ENCODE results near the gene TRAPPC2B.
"Not testable (repeated sequence)": the region's sequence is repeated elsewhere in the genome, so short reads cannot be mapped to it uniquely, and the experiment has no call there.

TRAPPC2B gene

DNA sequence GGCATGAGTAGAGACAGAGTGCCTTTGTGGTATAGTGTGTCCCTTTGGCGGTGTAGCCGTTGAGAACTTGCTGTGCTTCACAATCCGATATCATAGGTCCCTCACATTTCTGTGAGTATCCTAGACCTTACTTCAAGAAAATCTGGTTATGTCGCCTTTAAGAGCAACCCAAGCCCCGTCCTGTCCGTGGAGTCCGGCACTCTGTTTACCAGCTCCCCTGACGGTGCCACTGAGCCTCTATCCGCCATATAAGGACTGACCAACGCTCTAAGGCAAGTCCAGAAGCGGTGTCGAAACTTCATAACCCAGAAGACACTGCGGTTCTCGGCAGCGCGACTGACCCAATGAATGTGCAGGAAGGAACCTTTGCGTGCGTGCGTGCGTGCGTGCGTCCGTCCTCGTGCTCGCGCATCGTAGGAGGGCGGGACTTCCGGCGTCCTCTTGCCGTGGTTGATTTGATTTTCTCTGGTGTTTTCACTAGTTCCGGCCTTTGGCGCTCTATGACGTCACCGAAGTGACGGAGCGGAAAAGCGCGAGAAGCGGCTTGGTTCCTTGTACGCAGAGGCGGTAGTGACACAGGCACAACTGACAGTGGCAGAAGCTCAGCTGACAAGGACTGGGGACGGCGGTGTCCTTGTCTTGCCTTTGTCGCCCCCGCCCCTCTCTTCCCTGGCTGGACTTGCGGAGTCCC, at the start of gene TRAPPC2B, which contains the start of gene ZNF547:
TRAPPC2B (plus strand) TSS at position 555 of the 691 bp plus-strand sequence. CDS start 1,283 bp downstream, outside the sequence.
ZNF547 (plus strand) TSS at position 555 of the 691 bp plus-strand sequence. CDS start 5,005 bp downstream, outside the sequence.
- peak; percentile 99 for DNase-seq

DNA sequence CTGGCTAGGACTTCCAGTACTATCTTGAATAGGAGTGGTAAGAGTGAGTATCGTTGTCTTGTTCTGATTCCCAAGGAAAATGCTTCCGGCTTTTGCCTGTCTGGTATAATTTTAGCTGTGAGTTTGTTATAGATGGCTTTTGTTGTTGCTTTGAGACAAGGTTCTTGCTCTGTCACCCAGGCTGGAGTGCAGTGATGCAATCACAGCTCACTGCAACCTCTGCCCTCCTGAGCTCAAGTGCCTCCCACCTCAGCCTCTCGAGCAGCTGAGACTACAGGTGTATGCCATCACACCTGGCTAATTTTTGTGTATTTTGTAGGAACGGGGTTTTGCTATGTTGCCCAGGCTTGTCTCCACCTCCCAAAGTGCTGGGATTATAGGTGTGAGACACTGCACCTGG, 49.2 kb upstream of the TRAPPC2B start:
- DNase-seq, result no peak

DNA sequence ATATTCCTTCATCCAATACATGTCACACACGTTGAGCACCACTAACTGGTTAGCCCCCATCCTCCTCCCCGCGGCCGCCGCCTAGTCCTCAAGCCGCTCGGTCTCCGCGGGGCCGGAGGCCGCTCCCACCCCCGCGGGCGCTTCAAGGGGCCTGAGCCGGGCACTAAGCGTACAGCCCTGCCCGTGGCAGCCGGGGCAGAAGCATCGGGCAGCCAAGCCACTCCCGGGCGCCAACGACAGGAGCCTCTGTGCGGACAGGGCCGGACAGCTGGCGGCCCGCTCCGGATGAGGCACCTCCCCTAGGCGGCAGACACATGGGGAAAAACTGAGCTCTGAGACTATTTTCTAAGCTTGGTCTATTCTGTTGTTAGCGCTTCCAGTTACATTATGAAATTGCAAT, 45.8 kb upstream of the TRAPPC2B start:
- no peak for DNase-seq

DNA sequence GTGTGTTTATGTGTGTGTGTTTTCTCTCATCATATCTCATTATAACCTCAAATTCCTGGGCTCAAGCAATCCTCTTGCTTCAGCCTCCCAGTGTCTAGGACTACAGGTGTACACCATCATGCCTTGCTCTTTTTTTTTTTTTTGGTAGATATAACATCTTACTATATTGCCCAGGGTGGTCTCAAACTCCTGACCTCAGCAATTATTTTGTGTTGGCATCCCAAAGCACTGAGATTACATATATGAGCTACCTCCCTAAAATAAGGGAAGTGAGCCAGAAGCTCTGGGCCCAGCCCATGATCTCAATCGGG, 43.5 kb upstream of the TRAPPC2B start:
- DNase-seq, result no peak

DNA sequence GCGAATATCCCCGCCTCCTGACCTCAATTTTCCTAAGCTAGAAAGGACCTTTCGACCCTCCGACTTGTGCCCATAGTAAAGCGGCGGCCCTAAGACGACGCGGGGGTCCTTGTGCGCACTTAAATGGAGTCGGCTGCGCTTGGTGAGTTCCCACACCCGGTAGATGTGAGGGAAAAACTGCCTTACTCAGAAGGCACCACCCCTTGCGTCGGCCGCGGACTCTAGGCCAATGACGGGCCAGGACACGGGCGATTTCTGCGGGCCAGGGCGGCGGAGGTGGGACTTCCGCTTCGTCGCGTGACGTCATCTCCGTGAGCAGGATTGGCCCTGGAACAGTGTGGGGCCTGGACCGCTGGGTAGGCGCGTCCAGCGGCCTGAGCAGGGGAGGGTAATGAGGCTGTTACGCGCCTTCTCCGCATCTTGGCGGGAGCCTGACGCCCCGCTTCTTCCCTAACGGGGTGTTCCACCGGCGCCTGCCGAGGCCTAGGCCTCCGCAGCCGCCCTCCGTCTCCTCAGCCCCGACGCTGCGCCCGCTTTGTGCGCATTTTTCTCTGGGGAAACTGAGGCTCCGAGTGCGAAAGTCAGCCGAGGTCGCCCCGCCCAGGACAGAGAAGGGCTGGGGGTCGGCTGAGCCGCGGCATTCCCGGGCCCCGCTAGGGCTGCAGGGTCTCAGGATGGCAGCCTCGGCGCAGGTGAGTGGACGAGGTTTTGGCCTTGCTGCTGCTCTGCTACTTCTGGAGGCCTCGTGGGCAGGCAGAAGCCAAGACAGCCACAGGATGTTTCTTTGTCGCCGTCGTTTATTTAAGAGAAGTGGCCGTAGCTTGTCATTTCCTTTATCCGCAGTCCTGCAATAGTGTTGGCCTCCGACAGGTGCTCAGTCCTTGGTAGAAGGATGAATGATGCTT, 42.9 kb upstream of the TRAPPC2B start, which contains the start of gene ZNF543:
ZNF543 (plus strand) TSS at position 293 of the 905 bp plus-strand sequence; CDS start at position 675, 382 bp downstream.
- DNase-seq, result peak; percentile 98

DNA sequence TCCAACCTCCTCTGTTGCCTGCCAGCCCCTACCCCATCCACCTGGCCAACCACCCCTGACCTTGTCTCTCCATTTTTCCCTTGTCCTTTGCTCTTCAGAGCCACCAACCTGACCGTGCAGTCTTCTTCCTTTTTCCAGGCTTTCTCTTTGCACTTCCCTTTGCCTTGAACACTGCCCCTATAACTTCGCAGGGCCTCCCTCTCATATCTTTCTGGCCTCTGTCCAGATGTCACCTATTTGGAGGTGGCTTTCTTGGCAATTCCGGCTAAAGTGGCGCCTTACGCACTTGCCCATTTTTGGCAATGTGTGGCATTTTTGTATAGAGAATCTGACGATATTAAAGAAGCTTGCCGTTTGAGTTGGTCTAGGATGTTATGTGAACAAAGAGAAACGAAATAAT, 42.2 kb upstream of the TRAPPC2B start:
- DNase-seq, result no peak

DNA sequence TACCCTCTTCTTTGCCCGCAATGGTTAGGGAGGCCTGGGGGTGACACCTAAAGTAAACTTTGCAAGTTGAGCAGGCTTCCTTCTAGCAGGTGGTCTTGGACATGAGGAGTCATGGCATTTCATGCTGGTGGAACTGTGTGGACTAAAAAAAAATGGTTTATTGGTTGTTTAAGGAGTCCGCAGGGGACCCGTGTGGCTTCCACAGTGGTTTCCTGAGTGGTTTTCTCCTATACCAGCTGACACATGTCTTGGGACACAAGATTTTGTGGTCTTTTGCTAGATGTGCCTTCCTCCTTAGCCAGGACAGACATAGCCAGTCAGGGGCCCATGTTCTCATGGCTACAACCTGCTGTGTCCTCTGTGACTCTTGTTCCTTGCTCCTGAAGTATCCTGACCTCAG, 41.6 kb upstream of the TRAPPC2B start:
- no peak for DNase-seq

DNA sequence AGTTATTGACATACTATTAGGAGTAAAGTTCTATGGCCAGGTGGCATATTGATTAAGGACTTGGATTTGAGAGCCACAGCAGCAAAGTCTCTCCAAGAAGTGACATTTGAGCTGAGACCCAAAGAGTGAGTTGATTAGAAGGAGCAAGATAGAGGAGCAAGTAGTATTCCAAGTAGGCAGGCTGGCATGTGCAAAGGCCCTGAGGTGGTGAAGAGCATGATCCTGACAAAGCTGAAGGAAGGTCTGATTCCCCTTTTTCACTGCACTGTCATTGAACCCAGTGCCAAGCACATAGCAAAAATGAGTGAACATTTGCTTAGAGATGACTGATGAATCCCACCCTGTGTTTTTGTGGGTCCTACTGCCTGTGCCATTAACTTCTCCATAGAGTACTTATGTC, 38.4 kb upstream of the TRAPPC2B start:
- no peak for DNase-seq

DNA sequence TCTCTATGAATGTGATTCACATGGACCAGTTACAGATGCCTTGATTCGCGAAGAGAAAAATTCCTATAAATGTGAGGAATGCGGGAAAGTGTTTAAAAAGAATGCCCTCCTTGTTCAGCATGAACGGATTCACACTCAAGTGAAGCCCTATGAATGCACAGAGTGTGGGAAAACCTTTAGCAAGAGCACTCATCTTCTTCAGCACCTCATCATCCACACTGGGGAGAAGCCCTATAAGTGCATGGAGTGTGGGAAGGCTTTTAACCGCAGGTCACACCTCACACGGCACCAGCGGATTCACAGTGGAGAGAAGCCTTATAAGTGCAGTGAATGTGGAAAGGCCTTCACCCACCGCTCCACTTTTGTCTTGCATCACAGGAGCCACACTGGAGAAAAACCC, 35.4 kb upstream of the TRAPPC2B start:
- no peak for DNase-seq

DNA sequence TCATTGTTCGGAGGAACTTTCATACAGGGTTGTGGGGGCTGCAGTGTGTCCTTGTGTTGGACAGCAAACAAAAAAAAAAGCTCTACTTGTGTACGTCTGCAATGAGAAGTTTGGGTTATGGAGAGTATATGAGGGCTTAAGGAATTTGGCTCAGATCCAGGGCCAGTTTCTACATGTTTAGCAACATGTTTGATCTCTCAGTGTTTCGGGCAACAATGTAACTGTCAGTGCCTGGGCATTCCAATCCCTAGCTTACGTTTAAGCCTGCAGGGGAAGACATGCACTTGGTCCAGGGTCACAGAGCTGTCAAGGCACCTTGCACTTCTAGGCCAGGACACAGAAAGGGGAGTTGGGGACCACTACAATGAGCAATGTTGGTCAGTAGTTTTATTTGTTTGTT, 29.2 kb upstream of the TRAPPC2B start:
- no peak for DNase-seq

DNA sequence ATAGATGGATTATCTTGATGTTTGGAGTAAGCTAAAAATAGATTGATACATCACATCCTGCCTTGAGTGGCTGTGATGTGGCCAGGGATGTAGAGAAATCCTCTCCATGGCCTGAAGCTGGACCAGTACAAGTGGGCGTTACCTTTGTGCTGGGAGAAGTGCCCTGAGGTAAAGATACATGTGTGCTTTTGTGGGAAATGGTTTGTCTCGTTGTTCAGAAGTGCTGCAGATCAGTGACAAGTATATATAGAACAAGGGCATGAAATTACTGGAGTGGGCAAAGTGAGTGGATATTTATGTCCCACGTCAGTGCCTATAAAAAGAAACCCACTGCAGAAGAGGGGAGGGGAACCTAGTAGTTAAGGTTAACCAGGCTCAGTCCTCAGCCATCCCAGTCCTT, 24.5 kb upstream of the TRAPPC2B start:
- DNase-seq, result no peak

DNA sequence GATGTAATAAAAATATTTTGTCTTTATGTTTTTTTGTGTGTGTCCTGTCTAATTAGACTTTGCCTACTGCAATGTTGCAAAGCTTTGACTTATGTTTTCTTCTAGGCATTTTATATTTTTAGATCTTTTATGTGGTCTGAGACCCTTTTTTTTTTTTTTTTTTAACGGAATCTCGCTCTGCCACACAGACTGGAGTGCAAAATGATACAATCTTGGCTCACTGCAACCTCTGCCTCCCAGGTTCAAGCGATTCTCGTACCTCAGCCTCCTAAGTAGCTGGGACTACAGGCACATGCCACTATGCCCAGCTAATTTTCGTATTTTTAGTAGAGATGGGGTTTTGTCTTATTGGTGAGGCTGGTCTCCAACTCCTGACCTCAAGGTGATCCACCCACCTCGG, 20.8 kb upstream of the TRAPPC2B start:
- DNase-seq, result no peak

DNA sequence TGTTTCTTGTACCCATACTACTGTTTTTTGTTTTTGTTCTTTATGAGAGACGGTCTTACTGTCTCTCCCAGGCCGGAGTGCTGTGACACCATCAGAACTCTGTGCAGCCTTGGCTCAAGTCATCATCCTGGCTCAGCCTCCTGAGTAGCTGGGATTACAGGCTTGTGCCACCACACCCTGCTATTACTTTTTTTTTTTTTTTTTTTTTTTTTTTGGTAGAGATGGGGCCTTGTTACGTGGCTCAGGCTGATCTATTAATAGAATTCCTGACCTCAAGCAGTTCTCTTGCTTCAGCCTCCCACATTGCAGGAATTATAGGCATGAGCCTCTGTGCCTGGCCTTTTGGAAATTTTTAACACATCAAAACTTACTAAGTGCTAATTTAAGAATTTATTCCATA, 15.2 kb upstream of the TRAPPC2B start:
- no peak for DNase-seq

DNA sequence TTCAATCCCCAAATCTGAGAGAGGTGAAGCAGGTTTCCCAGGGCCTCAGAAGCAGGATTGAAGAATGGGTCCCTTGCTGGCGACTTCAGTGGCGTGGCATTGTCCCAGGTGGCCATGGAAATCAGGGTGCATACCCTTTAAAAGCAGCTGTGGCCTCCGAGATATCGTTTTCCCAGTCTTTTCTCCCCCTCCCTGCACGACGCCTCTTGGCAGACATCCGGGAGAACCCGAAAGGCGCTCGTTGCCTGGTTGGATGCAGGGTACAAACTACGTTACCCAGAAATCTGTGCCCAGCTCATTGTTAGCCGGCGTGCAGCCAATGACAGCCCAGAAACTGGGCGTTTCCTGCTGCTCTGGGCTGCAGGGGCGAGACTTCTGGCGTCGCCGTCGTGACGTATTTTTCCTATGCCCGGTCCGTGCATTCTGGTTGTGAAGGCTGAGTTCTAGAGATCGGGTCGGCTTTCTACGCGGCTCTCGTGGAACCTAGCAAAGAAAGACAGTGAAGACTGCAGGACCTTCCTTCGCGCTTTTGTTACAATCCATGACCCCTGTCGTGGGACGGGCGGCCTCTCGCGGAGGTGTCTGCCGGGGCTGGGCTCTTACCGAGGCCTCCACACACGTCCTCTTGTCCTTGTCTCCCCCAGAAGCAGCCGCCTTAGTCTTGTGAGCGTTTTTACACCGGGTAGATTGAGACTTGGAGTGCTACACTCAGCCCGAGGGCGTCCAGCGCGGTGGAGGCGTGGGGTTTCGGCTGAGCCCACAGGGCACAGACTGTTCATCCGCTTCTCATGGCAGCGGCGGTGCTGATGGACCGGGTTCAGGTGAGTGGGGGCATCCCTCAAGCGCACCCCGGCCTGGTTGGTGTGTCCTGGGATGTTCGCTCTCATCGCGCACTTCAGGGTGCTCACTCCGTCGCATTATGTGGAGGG, 12.2 kb upstream of the TRAPPC2B start, which contains the start of gene ZNF304:
ZNF304 (plus strand) TSS at position 395 of the 929 bp plus-strand sequence; CDS start at position 789, 394 bp downstream.
- peak; percentile 92 for DNase-seq

DNA sequence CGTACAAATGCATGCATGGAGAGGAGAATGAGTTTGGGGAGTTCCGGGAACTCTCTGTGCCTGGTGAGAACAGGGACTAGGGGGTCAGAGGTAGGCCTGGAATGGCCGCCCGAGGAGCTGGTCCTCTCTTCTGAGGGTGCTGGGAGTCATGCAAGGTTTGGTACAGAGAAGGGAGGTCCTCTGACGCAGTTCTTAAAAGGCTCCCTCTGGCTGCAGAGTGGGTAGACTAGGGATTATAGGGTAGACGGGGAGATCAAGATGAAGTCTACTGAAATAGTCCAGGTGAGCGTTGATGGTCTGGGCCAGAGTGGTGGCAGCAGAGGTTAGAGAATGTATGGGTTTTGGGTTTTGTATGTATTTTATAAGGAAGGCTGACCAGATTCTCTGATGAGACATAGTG, 11.5 kb upstream of the TRAPPC2B start:
- no peak for DNase-seq

DNA sequence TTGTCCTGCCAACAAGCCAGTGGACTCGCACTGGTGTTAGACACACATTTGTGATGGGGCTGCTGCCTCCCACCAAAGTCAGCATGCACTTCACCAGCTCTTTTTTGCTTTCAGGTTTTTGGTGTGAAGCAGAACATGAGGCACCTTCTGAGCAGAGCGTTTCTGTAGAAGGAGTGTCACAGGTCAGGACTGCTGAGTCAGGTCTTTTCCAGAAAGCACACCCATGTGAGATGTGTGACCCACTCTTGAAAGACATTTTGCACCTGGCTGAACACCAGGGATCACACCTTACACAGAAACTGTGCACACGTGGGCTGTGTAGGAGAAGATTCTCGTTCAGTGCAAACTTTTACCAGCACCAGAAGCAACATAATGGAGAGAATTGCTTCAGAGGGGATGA, 7.4 kb upstream of the TRAPPC2B start:
- no peak for DNase-seq

DNA sequence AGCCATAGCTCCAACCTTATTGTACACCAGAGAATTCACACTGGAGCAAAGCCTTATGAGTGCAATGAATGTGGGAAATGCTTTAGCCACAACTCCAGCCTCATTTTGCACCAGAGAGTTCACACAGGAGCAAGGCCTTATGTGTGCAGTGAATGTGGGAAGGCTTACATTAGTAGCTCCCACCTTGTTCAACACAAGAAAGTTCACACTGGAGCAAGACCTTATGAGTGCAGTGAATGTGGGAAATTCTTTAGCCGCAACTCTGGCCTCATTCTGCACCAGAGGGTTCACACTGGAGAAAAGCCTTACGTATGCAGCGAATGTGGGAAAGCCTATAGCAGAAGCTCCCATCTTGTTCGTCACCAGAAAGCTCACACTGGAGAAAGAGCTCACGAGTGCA, 5.9 kb upstream of the TRAPPC2B start:
- no peak for DNase-seq

DNA sequence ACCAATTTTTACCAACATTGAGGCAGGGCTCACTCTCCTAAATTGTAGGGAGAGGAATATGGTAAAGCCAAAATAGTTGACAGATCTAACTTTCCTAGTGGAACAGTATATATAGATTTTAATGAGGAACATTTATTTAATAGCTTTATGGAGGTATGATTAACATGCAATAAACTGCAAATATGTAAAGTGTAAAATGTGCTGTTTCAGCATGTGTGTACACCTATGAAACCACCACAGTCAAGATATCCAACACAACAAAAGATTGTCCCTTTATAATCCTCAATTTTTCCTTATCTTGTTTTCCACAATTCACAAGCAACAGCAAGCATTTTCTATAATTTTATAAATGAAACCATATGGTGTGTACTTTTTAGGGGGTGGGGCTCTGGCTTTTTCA, 4.1 kb upstream of the TRAPPC2B start:
- no peak for DNase-seq

DNA sequence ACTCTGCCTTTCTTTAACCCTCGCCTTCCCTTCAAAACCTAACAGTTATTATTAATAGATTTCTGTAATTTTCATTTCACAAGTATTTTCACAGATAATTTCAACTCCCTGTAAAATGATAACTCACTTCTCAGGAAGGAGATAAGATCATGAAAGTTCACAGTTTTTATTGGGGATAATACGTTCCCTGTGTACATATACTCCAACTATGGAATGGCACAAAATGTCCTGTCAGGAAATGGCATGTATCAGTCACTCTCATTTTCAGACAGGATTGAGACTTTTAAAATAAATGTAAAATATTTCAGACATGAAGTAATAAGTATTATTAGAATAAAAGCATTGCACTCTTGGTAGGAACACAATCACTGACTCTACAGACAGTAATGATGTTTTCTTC, 932 bp upstream of the TRAPPC2B start:
- DNase-seq, result no peak

DNA sequence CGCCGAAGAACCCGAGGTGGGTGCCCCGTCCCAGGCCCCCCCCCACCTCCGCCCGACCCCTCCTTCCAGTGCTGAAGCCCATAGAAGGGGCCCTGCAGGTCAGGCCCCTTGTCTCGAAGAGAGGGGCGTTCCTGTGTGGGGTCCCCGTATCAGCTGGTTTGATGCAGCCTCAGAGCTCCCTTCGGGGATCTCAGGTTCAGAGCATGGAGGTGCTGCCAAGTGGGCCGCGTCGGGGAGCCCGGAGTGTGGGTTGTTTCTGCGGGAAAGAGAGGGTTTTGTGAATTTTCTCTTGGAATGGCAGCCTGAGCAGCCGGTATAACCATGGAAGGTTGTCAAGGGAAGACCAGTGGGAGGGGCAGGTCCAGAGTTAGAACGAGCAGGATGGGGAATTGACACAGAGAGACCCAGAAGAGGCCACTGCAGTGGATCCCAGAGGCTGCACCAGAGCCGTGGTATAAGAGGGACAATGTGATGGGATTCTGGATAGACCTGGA, 384 bp downstream of the TRAPPC2B start:
- no peak for DNase-seq

DNA sequence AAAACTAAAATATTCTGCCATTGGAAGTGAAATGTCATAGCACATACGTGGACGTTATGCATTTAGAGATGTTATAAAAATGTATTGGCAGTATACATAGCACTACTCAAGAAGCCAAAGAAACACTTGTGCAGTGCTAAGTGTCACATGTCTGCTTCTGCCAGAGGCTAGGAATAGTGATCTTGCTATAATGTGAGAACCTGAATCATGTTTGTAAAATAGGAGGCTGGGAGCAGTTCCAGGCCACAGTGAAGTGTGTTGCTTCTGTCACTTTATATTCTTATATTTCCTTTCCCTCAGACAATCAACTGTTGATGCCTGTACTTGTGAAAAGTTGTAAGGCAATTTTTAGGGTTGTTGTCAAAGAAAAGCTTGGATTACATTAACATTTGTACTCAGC, 3.4 kb downstream of the TRAPPC2B start:
- no peak for DNase-seq

DNA sequence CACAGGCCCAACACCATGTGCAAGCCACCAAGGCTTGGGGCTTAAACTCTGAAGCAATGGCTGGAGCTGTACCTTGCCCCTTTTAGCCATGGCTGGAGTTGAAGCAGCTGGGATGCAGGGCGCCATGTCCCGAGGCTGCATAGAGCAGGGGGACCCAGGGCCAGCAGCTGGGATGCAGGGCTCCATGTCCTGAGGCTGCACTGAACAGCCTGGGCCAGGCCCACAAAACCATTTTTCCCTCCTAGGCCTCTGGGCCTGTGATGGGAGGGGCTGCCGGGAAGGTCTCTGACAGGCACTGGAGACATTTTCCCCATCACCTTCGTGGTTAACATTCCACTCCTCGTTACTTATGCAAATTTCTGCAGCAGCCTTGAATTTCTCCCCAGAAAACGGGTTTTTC, 10.8 kb downstream of the TRAPPC2B start:
- DNase-seq, result no peak

DNA sequence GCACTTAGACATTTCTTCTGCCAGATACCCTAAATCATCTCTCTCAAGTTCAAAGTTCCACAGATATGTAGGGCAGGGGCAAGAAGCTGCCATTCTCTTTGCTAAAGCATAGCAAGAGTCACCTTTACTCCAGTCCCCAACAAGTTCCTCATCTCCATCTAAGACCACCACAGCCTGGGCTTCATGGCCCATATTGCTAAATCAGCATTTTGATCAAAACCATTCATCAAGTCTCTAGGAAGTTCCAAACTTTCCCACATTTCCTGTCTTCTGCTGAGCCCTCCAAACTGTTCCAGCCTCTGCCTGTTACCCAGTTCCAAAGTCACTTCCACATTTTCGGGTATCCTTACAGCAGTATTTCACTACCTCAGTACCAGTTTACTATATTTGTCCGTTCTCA, 11.3 kb downstream of the TRAPPC2B start:
- DNase-seq, result not testable (repeated sequence)

Measured in suppressor macrophage treated with lipopolysaccharide for 4 hours (primary cell).